Aorta (tissue), 5 donors: ENCODE data around the gene PLIN5. TPM values are rescaled to one million over a fixed set of nuclear protein-coding genes. Genes with fewer than 3 reads are reported as not detected.
A peak's percentile ranks its signal among the peaks of the same experiment; 100 is the strongest.
"Not testable (repeated sequence)": the region's sequence is repeated elsewhere in the genome, so short reads cannot be mapped to it uniquely, and the experiment has no call there.

Experiments
- ATAC-seq: fragments of 200-7000 bp; cut with Tn5 transposase; one replicate; pipeline ENCODE4 v1.9.1; 2022; ENCODE audit warnings: moderate library complexity; ENCODE audit not compliant: low FRiP score
- DNase-seq, 2 donors: peaks; one replicate each; pipeline ENCODE4 v3.0.0-alpha.2; 2020
- H3K27ac ChIP-seq, 2 donors: one replicate each; pipeline ENCODE4 v1.5.1; 2013; ENCODE audit warnings: low read length in 2 of 2, mild to moderate bottlenecking in 2 of 2, moderate library complexity in 2 of 2, control low read depth in 1 of 2, inconsistent platforms in 1 of 2, low read depth in 1 of 2
- H3K27me3 ChIP-seq, 2 donors: one replicate each; pipeline ENCODE4 v1.6.1; 2013; ENCODE audit warnings: control low read depth in 1 of 2, low read length in 1 of 2, mild to moderate bottlenecking in 1 of 2, moderate library complexity in 1 of 2; ENCODE audit not compliant: insufficient read depth in 2 of 2, control insufficient read depth in 1 of 2
- H3K36me3 ChIP-seq, 2 donors: one replicate each; pipeline ENCODE4 v1.6.1; 2013; ENCODE audit warnings: control low read depth in 1 of 2, low read length in 1 of 2, mild to moderate bottlenecking in 1 of 2; ENCODE audit not compliant: insufficient read depth in 2 of 2, control insufficient read depth in 1 of 2
- H3K4me1 ChIP-seq, 2 donors: one replicate each; pipeline ENCODE4 v1.6.1; 2013; ENCODE audit warnings: low read length in 2 of 2, control low read depth in 1 of 2, mild to moderate bottlenecking in 1 of 2, moderate library complexity in 1 of 2; ENCODE audit not compliant: insufficient read depth in 2 of 2, control insufficient read depth in 1 of 2
- H3K4me3 ChIP-seq, 2 donors: one replicate each; pipeline ENCODE4 v1.5.1; 2013; ENCODE audit warnings: low read length in 2 of 2, control low read depth in 1 of 2, mild to moderate bottlenecking in 1 of 2
- H3K9me3 ChIP-seq: one replicate; pipeline ENCODE4 v1.6.1; 2013; ENCODE audit warnings: mild to moderate bottlenecking, low read length; ENCODE audit not compliant: control insufficient read depth
- WGBS, 2 donors: extraction: QIAGEN DNeasy Blood & Tissue Kit; methylation state at CpG; one replicate each; pipeline ENCODE4 v1.1.7; 2013; 5-methylcytosine and 5-hydroxymethylcytosine counted together
- intact Hi-C, 2 donors: fragments of 100-400 bp; cut with DNase I; formaldehyde crosslinking; loops; one replicate each; pipeline versions ENCODE4 v1.14.2 to v1.15.0; 2022
- polyA plus RNA-seq, 2 donors: library from polyadenylated mRNA; stranded (reverse); fragments of 200-250 nt; gene quantifications; one replicate each; pipeline ENCODE4 v1.2.3, GENCODE V29; 2013
- total RNA-seq, 2 donors: library from RNA; stranded (reverse); fragmentation: NEBNext Ultra II Directional; extraction: Animal tissue kit (Norgen Biotek cat#: 25700); gene quantifications; one replicate each; pipeline ENCODE4 v1.2.1, GENCODE V29; 2021
- donor health status: healthy with polysubstance abuse.
- donor health status: Bipolar disorder and iron deficiency.
- donor health status: DM: no; HTN: no; CAD: no.
- donor health status: DM: no; HTN: no; CAD: no.
- donor health status: DM: yes; HTN: yes; CAD: no.

The PLIN5 gene
- total and polyA plus RNA-seq, 4 donors: 0.38 to 3.8 (median 2.2) TPM

DNA sequence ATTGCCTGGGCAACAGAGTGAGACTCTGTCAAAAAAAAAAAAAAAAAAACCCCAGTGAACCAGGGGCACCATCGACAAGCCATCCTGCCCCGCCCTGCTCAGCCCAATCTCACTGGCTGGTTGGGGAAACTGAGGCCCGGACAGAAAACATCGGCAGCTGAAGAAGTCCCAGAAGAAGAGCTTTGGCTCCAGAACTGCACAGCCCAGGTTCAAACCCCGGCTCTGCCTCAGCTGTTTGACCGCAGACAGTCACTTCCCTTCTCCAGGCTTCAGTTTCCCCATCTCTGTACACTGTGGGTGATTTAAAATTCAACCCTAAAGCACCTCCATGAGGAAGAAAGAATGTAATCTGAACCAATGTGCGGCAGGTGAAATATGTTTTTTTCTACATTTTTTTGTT, 33.9 kb upstream of the PLIN5 start:
- no peak for ATAC-seq
- WGBS, 2 donors: 86 to 87% methylated on average over 7 of the region's 7 CpGs
- no peak overlapping the region for H3K27ac ChIP-seq
- H3K27me3 ChIP-seq: no peaks in the 10 kb centered on the region
- no peaks in the 10 kb centered on the region for H3K9me3 ChIP-seq
- H3K4me3 ChIP-seq: no peak overlapping the region
- DNase-seq: no peak
- intact Hi-C loops: no loop called here
- H3K36me3 ChIP-seq: no peaks in the 10 kb centered on the region
- no peaks in the 10 kb centered on the region for H3K4me1 ChIP-seq

DNA sequence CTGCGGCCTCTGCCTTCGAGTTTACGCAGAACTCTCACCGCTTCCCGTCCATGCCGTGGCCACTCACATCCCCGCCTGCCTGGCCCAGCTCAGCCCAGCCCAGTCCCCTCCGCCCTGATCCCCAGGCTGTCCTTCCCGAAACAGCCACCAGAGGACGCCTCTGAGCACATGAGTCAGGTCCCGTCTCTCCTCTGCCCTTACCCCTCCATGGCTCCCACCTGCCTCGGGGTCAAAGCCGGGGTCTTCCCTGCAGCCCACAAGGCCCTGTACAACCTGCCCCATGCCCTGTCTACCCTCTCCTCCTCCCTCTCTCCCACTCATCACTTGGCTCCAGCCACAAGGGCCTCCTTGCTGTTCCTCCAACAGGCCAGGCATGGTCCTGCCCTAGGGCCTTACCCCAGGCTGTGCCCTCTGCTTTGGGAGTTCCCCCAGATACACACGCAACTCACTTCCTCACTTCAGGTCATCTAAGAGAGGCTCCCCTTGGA, 32.6 kb upstream of the PLIN5 start:
- no peak overlapping the region for H3K4me3 ChIP-seq
- intact Hi-C loops: no loop called here
- H3K27ac ChIP-seq: no peak overlapping the region
- no peaks in the 10 kb centered on the region for H3K27me3 ChIP-seq
- peak in 1 of 2 donors; percentile 87 for DNase-seq
- WGBS, 2 donors: 64 to 66% methylated on average over 14 of the region's 14 CpGs
- peak; percentile 55 for ATAC-seq
- no peaks in the 10 kb centered on the region for H3K36me3 ChIP-seq
- no peaks in the 10 kb centered on the region for H3K4me1 ChIP-seq
- no peaks in the 10 kb centered on the region for H3K9me3 ChIP-seq

DNA sequence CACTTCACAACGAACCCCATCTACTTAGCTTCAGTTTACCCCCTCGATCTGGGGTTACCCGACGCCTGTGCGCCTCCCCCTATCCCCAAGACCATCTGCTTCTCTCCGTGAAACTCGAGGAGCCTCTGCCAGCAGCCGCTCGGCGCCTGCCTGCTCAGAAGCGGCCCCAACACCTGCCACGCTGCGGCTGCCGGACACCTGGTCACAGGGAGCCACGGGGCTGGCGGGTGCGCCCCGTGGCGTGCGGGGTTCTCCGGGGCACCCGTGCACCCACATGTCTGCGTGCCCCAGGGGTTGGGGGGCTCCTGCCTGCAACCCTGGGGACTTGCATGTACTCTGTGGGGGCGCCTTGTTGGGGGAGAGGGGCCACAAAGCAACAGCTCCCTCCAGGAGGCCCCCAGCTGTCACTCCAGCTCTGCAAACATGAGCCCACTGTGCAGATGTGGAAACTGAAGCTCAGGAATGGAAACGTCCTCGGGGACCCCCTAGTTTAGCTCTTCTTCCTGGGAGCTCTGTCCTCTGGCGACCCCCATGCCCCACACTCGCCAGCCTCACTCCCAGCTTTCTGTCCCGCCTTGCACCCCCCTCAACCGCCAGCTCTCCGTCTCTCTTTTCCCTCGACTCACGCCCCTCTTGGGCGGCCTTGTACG, 31.5 kb upstream of the PLIN5 start:
- DNase-seq: no peak
- Histone ChIP-seq H3K4me1 (no peaks in the 10 kb centered on the region), H3K4me3 (no peak overlapping the region), H3K27ac (no peak overlapping the region), H3K27me3 (no peaks in the 10 kb centered on the region), H3K36me3 (no peaks in the 10 kb centered on the region), H3K9me3 (no peaks in the 10 kb centered on the region)
- intact Hi-C loops: no loop called here
- 89% methylated on average over 35 of the region's 35 CpGs for WGBS, 2 donors
- no peak for ATAC-seq

DNA sequence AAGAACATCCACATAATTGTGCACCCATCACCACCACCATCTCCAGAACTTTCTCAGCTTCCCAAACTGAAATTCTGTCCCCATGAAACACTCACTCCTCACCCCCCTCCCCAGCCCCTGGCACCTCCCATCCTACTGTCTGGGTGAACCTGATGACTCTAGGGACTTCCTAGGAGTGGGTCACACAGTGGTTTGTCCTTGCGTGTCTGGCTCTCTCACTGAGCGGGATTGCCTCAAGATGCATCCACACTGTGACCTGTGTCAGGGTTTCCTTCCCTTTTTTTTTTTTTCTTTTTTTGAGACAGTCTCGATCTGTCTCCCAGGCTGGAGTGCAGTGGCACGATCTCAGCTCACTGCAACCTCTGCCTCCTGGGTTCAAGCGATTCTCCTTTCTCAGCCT, 28.5 kb upstream of the PLIN5 start:
- H3K36me3 ChIP-seq, intact Hi-C loops, DNase-seq, ATAC-seq, H3K27me3 ChIP-seq, H3K4me3 ChIP-seq, H3K4me1 ChIP-seq, H3K9me3 ChIP-seq, H3K27ac ChIP-seq: not testable (repeated sequence)
- 77 to 85% methylated on average over 5 of the region's 5 CpGs for WGBS, 2 donors

DNA sequence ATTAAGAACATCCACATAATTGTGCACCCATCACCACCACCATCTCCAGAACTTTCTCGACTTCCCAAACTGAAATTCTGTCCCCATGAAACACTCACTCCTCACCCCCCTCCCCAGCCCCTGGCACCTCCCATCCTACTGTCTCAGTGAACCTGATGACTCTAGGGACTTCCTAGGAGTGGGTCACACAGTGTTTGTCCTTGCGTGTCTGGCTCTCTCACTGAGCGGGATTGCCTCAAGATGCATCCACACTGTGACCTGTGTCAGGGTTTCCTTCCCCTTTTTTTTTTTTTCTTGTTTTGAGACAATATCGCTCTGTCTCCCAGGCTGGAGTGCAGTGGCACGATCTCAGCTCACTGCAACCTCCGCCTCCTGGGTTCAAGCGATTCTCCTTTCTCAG, 27.1 kb upstream of the PLIN5 start:
- H3K36me3 ChIP-seq, H3K9me3 ChIP-seq, intact Hi-C loops, H3K27ac ChIP-seq, DNase-seq, H3K27me3 ChIP-seq, H3K4me1 ChIP-seq, ATAC-seq, H3K4me3 ChIP-seq: not testable (repeated sequence)
- WGBS, 2 donors: 87 to 89% methylated on average over 5 to 7 of the region's 7 CpGs

DNA sequence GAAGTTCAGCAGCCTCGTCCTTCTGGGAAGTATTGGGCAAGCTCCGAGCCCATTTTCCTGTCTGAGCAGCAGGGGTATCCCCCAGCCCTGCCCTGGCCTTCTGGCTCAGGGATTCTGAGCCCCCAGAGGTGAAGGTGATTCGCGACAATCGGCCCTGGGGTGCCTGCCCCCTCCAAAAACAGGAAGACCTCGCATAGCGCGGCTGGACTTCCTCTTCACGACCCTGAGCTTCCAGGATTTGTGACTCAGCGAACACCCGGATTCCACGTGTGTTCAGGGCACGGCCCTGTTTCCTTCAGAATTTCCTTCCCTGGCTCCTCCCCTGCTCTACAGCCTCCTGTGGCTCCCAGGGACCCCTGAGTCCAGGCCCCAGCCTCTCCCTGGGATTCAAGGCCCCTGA, 24.5 kb upstream of the PLIN5 start, which contains the start of gene SEMA6B:
Gene SEMA6B (minus strand): TSS at position 116 of the 400 bp plus-strand sequence. CDS start 1,227 bp downstream, outside the sequence.
- 72 to 76% methylated on average over 13 of the region's 13 CpGs for WGBS, 2 donors
- intact Hi-C loops: loop anchor here (5.0 kb wide), 1 partner anchor 78 kb away; the partner anchor contains the start of gene TNFAIP8L1 (in 2 of the 2)
- DNase-seq (no peak), ATAC-seq (peak; percentile 36)
- Histone ChIP-seq H3K4me3 (no peak within 1 kb of the TSS), H3K9me3 (no peaks in the 10 kb centered on the region), H3K27me3 (no peaks in the 10 kb centered on the region), H3K4me1 (no peaks in the 10 kb centered on the region), H3K36me3 (no peaks in the 10 kb centered on the region), H3K27ac (no peak within 1 kb of the TSS)

DNA sequence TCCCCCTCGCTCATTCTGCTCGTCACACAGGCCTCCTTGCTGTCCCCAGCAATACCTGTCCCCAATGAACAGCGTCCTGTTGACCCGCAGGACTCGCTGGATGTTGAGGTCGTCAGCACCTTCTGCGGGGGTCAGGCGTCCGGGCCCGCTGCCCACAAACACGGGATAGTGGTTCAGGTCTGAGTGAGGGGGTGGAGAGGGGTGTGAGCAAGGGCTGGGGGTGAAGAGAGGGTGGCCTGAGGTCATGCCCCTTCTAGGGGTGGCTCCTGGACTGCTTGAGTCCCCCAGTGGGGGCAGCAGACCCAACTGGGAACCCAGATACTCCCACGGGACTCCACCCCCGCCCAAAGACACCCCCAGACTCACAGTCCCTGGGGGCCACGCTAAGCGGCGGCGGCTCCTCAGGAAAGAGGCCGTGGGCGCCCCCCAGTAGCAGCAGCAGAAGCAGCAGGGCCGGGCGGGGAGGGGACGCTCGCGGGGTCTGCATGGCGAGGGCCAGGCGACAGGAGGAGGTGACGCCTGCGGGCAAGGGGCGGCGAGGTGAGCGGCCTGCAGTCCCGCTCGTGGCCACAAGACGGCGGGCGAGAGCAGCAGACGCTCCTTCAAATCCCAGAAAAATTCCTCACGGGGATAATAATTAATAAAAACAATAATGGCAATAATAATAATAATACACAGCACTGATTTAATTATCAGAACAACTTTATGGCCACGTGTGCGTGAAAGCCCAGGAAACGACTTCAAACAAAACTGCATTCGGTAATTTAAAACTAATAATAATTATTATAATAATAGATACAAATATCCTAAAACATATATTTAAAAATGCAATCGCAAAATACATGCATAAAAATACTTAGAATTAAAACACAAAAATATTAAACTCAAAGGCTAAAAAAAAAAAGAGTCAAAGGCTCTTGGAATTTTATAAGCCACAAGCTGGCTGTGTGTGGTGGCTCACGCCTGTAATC, 23.2 kb upstream of the PLIN5 start:
- intact Hi-C loops: loop anchor here (5.0 kb wide), 1 partner anchor 79 kb away; the partner anchor contains the start of gene TNFAIP8L1 (in 2 of the 2)
- Histone ChIP-seq H3K27me3 (no peaks in the 10 kb centered on the region), H3K9me3 (no peaks in the 10 kb centered on the region), H3K36me3 (no peaks in the 10 kb centered on the region), H3K4me1 (no peaks in the 10 kb centered on the region), H3K27ac (no peak overlapping the region), H3K4me3 (no peak overlapping the region)
- ATAC-seq: no peak
- 22 to 24% methylated on average over 44 of the region's 44 CpGs for WGBS, 2 donors
- no peak for DNase-seq

DNA sequence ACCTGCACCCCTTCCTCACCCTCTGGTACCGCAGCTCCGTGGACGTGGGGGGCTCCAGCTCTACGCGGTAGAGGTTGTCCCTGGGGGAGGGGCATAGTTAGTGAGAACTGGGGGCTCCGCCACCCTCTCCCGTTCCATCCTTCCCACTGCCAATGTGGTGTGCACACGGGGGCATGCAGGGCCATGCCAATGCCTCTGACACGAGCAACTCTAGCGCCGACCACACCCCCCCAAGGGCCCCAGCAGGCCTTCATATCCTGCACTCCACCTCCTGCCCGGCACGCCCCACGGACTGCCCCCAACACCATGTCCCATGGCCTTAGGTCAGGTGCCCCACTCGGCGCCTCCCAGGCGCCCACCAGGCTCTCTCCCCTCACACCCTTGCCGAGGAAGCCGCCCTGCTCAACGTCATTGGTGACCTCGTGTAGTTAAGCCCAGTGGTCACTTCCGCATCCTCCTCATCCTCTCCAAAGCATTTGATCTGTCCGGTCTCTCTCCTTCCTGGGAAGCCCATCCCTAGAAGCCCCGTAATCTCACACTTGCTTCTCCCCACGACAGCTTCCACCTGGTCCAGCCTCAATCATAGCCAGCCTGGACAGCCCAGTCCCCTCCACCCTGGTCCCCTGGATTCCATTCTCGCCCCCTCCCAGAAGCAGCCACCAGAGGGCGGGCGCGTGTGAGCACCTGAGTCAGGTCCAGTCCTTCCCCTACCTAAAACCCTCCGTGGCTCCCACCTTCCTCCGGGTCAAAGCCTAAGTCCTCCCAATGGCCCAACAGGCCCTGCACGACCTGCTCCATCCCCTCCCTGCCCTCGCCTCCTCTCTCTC, 22.3 kb upstream of the PLIN5 start:
- no peaks in the 10 kb centered on the region for H3K27me3 ChIP-seq
- ATAC-seq (no peak), DNase-seq (no peak)
- no peak overlapping the region for H3K27ac ChIP-seq
- no peak overlapping the region for H3K4me3 ChIP-seq
- no peaks in the 10 kb centered on the region for H3K9me3 ChIP-seq
- intact Hi-C loops: loop anchor here (5.0 kb wide), 1 partner anchor 80 kb away; the partner anchor contains the start of gene TNFAIP8L1 (in 2 of the 2)
- no peaks in the 10 kb centered on the region for H3K4me1 ChIP-seq
- no peaks in the 10 kb centered on the region for H3K36me3 ChIP-seq
- WGBS, 2 donors: 80 to 81% methylated on average over 33 of the region's 33 CpGs
